Mucosa of stomach (tissue), 1 donor: ENCODE measurements around the gene VWA5B2.
"Not testable (repeated sequence)": the region's sequence is repeated elsewhere in the genome, so short reads cannot be mapped to it uniquely, and the experiment has no call there.

Experiments
- H3K27me3 ChIP-seq: one replicate; pipeline ENCODE4 v1.7.0; 2013; ENCODE audit warnings: mild to moderate bottlenecking, low read length; ENCODE audit not compliant: control insufficient read depth, insufficient read depth
- H3K36me3 ChIP-seq: one replicate; pipeline ENCODE4 v1.7.0; 2013; ENCODE audit warnings: low read length; ENCODE audit not compliant: control insufficient read depth, insufficient read depth
- H3K4me1 ChIP-seq: one replicate; pipeline ENCODE4 v1.7.0; 2013; ENCODE audit warnings: mild to moderate bottlenecking, low read length; ENCODE audit not compliant: control insufficient read depth, insufficient read depth
- H3K4me3 ChIP-seq: one replicate; pipeline ENCODE4 v1.7.0; 2013; ENCODE audit warnings: low read length
- H3K9ac ChIP-seq: one replicate; pipeline ENCODE4 v1.7.0; 2013; ENCODE audit warnings: mild to moderate bottlenecking, low read length, moderate library complexity
- H3K9me3 ChIP-seq: one replicate; pipeline ENCODE4 v1.7.0; 2013; ENCODE audit warnings: mild to moderate bottlenecking, low read length, moderate library complexity; ENCODE audit not compliant: control insufficient read depth
- donor health status: Pancreatic carcinoma.

VWA5B2 gene

GRCh38 chr3:184267249-184267648 lies 37.9 kb downstream of the VWA5B2 start:
- H3K4me1 ChIP-seq, H3K36me3 ChIP-seq, H3K4me3 ChIP-seq, H3K9ac ChIP-seq, H3K9me3 ChIP-seq: not testable (repeated sequence)
- H3K27me3 ChIP-seq = peaks cover 17% of the 10 kb centered on the region

GRCh38 chr3:184272269-184272668 lies 42.9 kb downstream of the VWA5B2 start:
- no peak overlapping the region for H3K4me3 ChIP-seq
- no peaks in the 10 kb centered on the region for H3K36me3 ChIP-seq
- no peak overlapping the region for H3K9ac ChIP-seq
- peaks cover 25% of the 10 kb centered on the region for H3K27me3 ChIP-seq
- H3K4me1 ChIP-seq = no peaks in the 10 kb centered on the region
- H3K9me3 ChIP-seq = no peaks in the 10 kb centered on the region

- Histone ChIP-seq H3K9ac (no peak overlapping the region), H3K4me1 (no peaks in the 10 kb centered on the region), H3K27me3 (peaks cover 31% of the 10 kb centered on the region), H3K36me3 (no peaks in the 10 kb centered on the region), H3K9me3 (no peaks in the 10 kb centered on the region), H3K4me3 (no peak overlapping the region)
Observed at GRCh38 chr3:184275381-184275701, 46.0 kb downstream of the VWA5B2 start.

GRCh38 chr3:184275961-184276910 lies 46.9 kb downstream of the VWA5B2 start, which contains the start of gene ECE2:
Gene ECE2 (plus strand): TSS chr3:184276022. CDS start chr3:184276154, 132 bp downstream.
- Histone ChIP-seq H3K4me3 (no peak within 1 kb of the TSS), H3K9ac (no peak within 1 kb of the TSS), H3K27me3 (peaks cover 31% of the 10 kb centered on the region)

GRCh38 chr3:184277366-184277765 lies 48.0 kb downstream of the VWA5B2 start:
- H3K9ac ChIP-seq = no peak overlapping the region
- no peaks in the 10 kb centered on the region for H3K9me3 ChIP-seq
- H3K36me3 ChIP-seq = no peaks in the 10 kb centered on the region
- H3K27me3 ChIP-seq = peaks cover 31% of the 10 kb centered on the region
- H3K4me3 ChIP-seq = no peak overlapping the region
- H3K4me1 ChIP-seq = no peaks in the 10 kb centered on the region

More at GRCh38 chr3:184275961-184276910, 46.9 kb downstream of the VWA5B2 start, which contains the start of gene ECE2:
- H3K36me3 ChIP-seq = no peaks in the 10 kb centered on the region
- no peaks in the 10 kb centered on the region for H3K9me3 ChIP-seq
- H3K4me1 ChIP-seq = no peaks in the 10 kb centered on the region

GRCh38 chr3:184282941-184283340 lies 53.6 kb downstream of the VWA5B2 start:
- Histone ChIP-seq H3K4me1 (no peaks in the 10 kb centered on the region), H3K27me3 (no peaks in the 10 kb centered on the region), H3K4me3 (no peak overlapping the region), H3K36me3 (no peaks in the 10 kb centered on the region), H3K9ac (no peak overlapping the region), H3K9me3 (no peaks in the 10 kb centered on the region)

- no peaks in the 10 kb centered on the region for H3K27me3 ChIP-seq
- H3K4me1 ChIP-seq = no peaks in the 10 kb centered on the region
- H3K4me3 ChIP-seq = no peak overlapping the region
- H3K9me3 ChIP-seq = no peaks in the 10 kb centered on the region
- no peaks in the 10 kb centered on the region for H3K36me3 ChIP-seq
- no peak overlapping the region for H3K9ac ChIP-seq
Observed at GRCh38 chr3:184283681-184284080, 54.3 kb downstream of the VWA5B2 start.

GRCh38 chr3:184284696-184285095 lies 55.3 kb downstream of the VWA5B2 start:
- Histone ChIP-seq H3K9ac (no peak overlapping the region), H3K36me3 (no peaks in the 10 kb centered on the region), H3K4me3 (no peak overlapping the region), H3K4me1 (no peaks in the 10 kb centered on the region), H3K9me3 (no peaks in the 10 kb centered on the region), H3K27me3 (no peaks in the 10 kb centered on the region)

GRCh38 chr3:184289426-184289938 lies 60.1 kb downstream of the VWA5B2 start:
- no peaks in the 10 kb centered on the region for H3K4me1 ChIP-seq
- H3K36me3 ChIP-seq = no peaks in the 10 kb centered on the region
- peaks cover 6% of the 10 kb centered on the region for H3K27me3 ChIP-seq
- H3K9me3 ChIP-seq = no peaks in the 10 kb centered on the region
- H3K4me3 ChIP-seq = no peak overlapping the region
- H3K9ac ChIP-seq = no peak overlapping the region

- H3K9me3 ChIP-seq = no peaks in the 10 kb centered on the region
- no peaks in the 10 kb centered on the region for H3K36me3 ChIP-seq
- no peaks in the 10 kb centered on the region for H3K4me1 ChIP-seq
Observed at GRCh38 chr3:184290331-184290730, 60.9 kb downstream of the VWA5B2 start.

GRCh38 chr3:184291044-184291737 lies 61.8 kb downstream of the VWA5B2 start:
- H3K9ac ChIP-seq = no peak overlapping the region
- H3K36me3 ChIP-seq = no peaks in the 10 kb centered on the region
- peaks cover 6% of the 10 kb centered on the region for H3K27me3 ChIP-seq
- H3K4me1 ChIP-seq = no peaks in the 10 kb centered on the region
- no peaks in the 10 kb centered on the region for H3K9me3 ChIP-seq
- no peak overlapping the region for H3K4me3 ChIP-seq

More at GRCh38 chr3:184290331-184290730, 60.9 kb downstream of the VWA5B2 start:
- Histone ChIP-seq H3K9ac (no peak overlapping the region), H3K4me3 (no peak overlapping the region), H3K27me3 (peaks cover 6% of the 10 kb centered on the region)
